A549 (cell line): ENCODE results near the gene TNFRSF19. TPM values are rescaled to one million over a fixed set of nuclear protein-coding genes. Genes with fewer than 3 reads are reported as not detected.

Experiments
- ATAC-seq, 2 experiments: fragments of 200-7000 bp in 1 of 2; fragments of >200 bp in 1 of 2; cut with Nextera tagmentation in 1 of 2; cut with Tn5 transposase in 1 of 2; 3 replicates each; pipeline versions ENCODE4 v1.8.0 to v1.9.1; 2018 to 2020; ENCODE audit warnings: mild to moderate bottlenecking in 1 of 2, moderate library complexity in 1 of 2
- CTCF ChIA-PET: fragments of 300-600 bp; sonication (Branson Sonifier 250); formaldehyde crosslinking; extraction: SDS; loops from one replicate; lab custom pipeline; 2021; ENCODE audit warnings: antibody characterized with exemption, inconsistent platforms; lab: Yijun Ruan, JAX
- POLR2A ChIA-PET: fragments of 350-600 bp; formaldehyde crosslinking; extraction: SDS; loops from one replicate; lab custom pipeline; 2021; ENCODE audit warnings: antibody characterized with exemption, inconsistent platforms; lab: Yijun Ruan, JAX
- DNase-seq, 2 experiments: peaks; one replicate each; pipeline versions ENCODE4 v3.0.0 to v3.0.0-alpha.2; 2011 to 2016; ENCODE audit warnings: low read depth in 1 of 2, low spot score in 1 of 2
- FAIRE-seq: peaks from 2 replicates; lab custom pipeline; 2011; peaks lifted over from hg19 to GRCh38; lab: Jason Lieb, UNC
- H3K27ac ChIP-seq, 2 experiments: fragments of >200 bp; sonication (Bioruptor Twin); formaldehyde crosslinking; 3 replicates each; pipeline ENCODE4 v1.5.1; 2016 to 2017
- H3K4me1 ChIP-seq: fragments of >200 bp; sonication (Bioruptor Twin); formaldehyde crosslinking; 3 replicates; pipeline ENCODE4 v1.6.1; 2016
- H3K4me2 ChIP-seq: fragments of >200 bp; sonication (Bioruptor Twin); formaldehyde crosslinking; 3 replicates; pipeline ENCODE4 v1.6.1; 2016
- H3K4me3 ChIP-seq: fragments of >200 bp; sonication (Bioruptor Twin); formaldehyde crosslinking; 3 replicates; pipeline ENCODE4 v1.5.1; 2016
- H3K9me3 ChIP-seq: fragments of >200 bp; sonication (Bioruptor Twin); formaldehyde crosslinking; 3 replicates; pipeline ENCODE4 v1.6.1; 2016
- BHLHE40 ChIP-seq: IDR thresholded peaks from 2 replicates; pipeline ENCODE4 v1.6.1; 2012; ENCODE audit warnings: low read depth, low read length, inconsistent platforms
- CBX2 ChIP-seq: fragments of 200-600 bp; sonication (generic); IDR thresholded peaks from 2 replicates; pipeline ENCODE4 v1.6.1; 2016; ENCODE audit warnings: low read depth, mild to moderate bottlenecking, borderline replicate concordance
- CBX8 ChIP-seq: fragments of 200-600 bp; sonication (generic); IDR thresholded peaks from 2 replicates; pipeline ENCODE4 v1.6.1; 2016
- CHD4 ChIP-seq: fragments of 200-600 bp; sonication (generic); IDR thresholded peaks from 2 replicates; pipeline ENCODE4 v1.6.1; 2016; ENCODE audit warnings: antibody characterized with exemption, mild to moderate bottlenecking, borderline replicate concordance
- EHF ChIP-seq: fragments of 250-450 bp; sonication (Bioruptor Pico); IDR thresholded peaks from 2 replicates; pipeline ENCODE4 v1.5.0; 2020; ENCODE audit warnings: mild to moderate bottlenecking
- EHMT2 ChIP-seq: fragments of 200-600 bp; sonication (generic); IDR thresholded peaks from 2 replicates; pipeline ENCODE4 v1.6.1; 2016; ENCODE audit warnings: antibody characterized with exemption, low read depth, mild to moderate bottlenecking, moderate library complexity
- ELK1 ChIP-seq: fragments of 150-350 bp; IDR thresholded peaks from 2 replicates; pipeline ENCODE4 v1.6.1; 2014; ENCODE audit warnings: low read depth, mild to moderate bottlenecking, low read length
- ESRRA ChIP-seq: fragments of 150-350 bp; IDR thresholded peaks from 2 replicates; pipeline ENCODE4 v1.6.1; 2014; ENCODE audit warnings: mild to moderate bottlenecking, low read length, borderline replicate concordance
- HEYL ChIP-seq: fragments of 250-450 bp; sonication (Bioruptor Pico); IDR thresholded peaks from 2 replicates; pipeline ENCODE4 v1.8.0; 2021; ENCODE audit warnings: mild to moderate bottlenecking, moderate library complexity
- HOXB5 ChIP-seq: fragments of 250-450 bp; sonication (Bioruptor Pico); IDR thresholded peaks from 2 replicates; pipeline ENCODE4 v1.5.0; 2020; ENCODE audit warnings: mild to moderate bottlenecking, moderate library complexity
- JUN ChIP-seq, 2 experiments: fragments of >200 bp; sonication (Bioruptor Twin); formaldehyde crosslinking; IDR thresholded peaks; 2 replicates in 1 of 2; 3 replicates in 1 of 2; pipeline ENCODE4 v1.6.1; 2016 to 2017
- KDM5A ChIP-seq: fragments of 200-600 bp; sonication (generic); IDR thresholded peaks from 2 replicates; pipeline ENCODE4 v1.6.1; 2016; ENCODE audit warnings: antibody characterized with exemption, mild to moderate bottlenecking
- MAZ ChIP-seq: fragments of 150-350 bp; IDR thresholded peaks from 2 replicates; pipeline ENCODE4 v1.6.1; 2014; ENCODE audit warnings: antibody characterized with exemption, low read depth, low read length, borderline replicate concordance
- NPAS2 ChIP-seq: fragments of 250-450 bp; sonication (Bioruptor Pico); IDR thresholded peaks from 2 replicates; pipeline ENCODE4 v1.8.0; 2022; ENCODE audit warnings: mild to moderate bottlenecking, moderate library complexity, borderline replicate concordance
- PBX3 ChIP-seq: IDR thresholded peaks from 2 replicates; pipeline ENCODE4 v1.6.1; 2012
- RARB ChIP-seq: fragments of 250-450 bp; sonication (Bioruptor Pico); IDR thresholded peaks from 2 replicates; pipeline ENCODE4 v1.8.0; 2021; ENCODE audit warnings: mild to moderate bottlenecking, moderate library complexity
- REST ChIP-seq: fragments of 200-600 bp; sonication (generic); IDR thresholded peaks from 2 replicates; pipeline ENCODE4 v1.6.1; 2016; ENCODE audit warnings: antibody characterized with exemption, mild to moderate bottlenecking, moderate library complexity
- RNF2 ChIP-seq: fragments of 200-600 bp; sonication (generic); IDR thresholded peaks from 2 replicates; pipeline ENCODE4 v1.6.1; 2016; ENCODE audit warnings: low read depth, mild to moderate bottlenecking, antibody characterized with exemption, moderate library complexity, borderline replicate concordance
- SMC3 ChIP-seq: fragments of >200 bp; sonication (Bioruptor Twin); formaldehyde crosslinking; IDR thresholded peaks from 3 replicates; pipeline ENCODE4 v1.6.1; 2018; ENCODE audit warnings: inconsistent platforms
- SREBF2 ChIP-seq: fragments of 450-650 bp; IDR thresholded peaks from 2 replicates; pipeline ENCODE4 v1.6.1; 2014; ENCODE audit warnings: mild to moderate bottlenecking, moderate library complexity
- TP53 ChIP-seq: fragments of 250-450 bp; sonication (Bioruptor Pico); IDR thresholded peaks from 2 replicates; pipeline ENCODE4 v1.5.0; 2021; ENCODE audit warnings: mild to moderate bottlenecking, moderate library complexity
- ZC3H11A ChIP-seq: fragments of 450-650 bp; IDR thresholded peaks from 2 replicates; pipeline ENCODE4 v1.6.1; 2014; ENCODE audit warnings: antibody characterized with exemption, mild to moderate bottlenecking
- ZSCAN20 ChIP-seq: fragments of 250-450 bp; sonication (Bioruptor Pico); IDR thresholded peaks from 2 replicates; pipeline ENCODE4 v1.8.0; 2022; ENCODE audit warnings: mild to moderate bottlenecking, moderate library complexity
- WGBS: methylation state at CpG from one replicate; pipeline ENCODE4 v1.1.6; 2017; ENCODE audit errors: missing lambda C conversion rate; 5-methylcytosine and 5-hydroxymethylcytosine counted together
- polyA plus RNA-seq, 4 experiments: library from polyadenylated mRNA; depleted of rRNA in 3 of 4; stranded (reverse); fragments of >200 nt; fragmentation: RNase III in 1 of 4; extraction: RNeasy Plus Mini Kit Qiagen cat#74134 plus additional on column Dnase treatment in 1 of 4; gene quantifications; 2 replicates in 3 of 4; 3 replicates in 1 of 4; pipeline ENCODE4 v1.2.3, GENCODE V29; 2011 to 2017

The TNFRSF19 gene
- polyA plus RNA-seq, 2 of the 4 experiments (the other 2 are of a cell fraction) = 1.2 to 1.9 TPM

DNA sequence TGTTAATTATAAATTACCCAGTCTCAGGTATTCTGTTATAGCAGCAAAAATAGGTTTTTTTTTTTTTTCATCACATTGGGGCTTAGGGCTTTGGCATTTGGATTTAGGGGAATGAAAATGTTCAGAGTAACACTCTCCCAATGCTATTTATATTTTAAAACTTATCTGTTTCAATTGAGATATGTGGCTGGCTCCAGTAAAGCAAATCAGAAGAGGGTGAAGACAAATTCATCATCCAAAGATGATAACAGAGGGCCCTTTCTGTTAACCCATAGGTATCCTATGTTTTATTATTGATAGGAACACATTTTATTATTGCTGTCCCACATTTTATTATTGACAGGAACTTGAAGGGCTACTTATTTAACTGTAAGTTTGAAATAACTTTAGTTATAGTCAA lies 20.5 kb upstream of the TNFRSF19 start:
- peaks cover 3% of the 10 kb centered on the region; the same call in 1 of the 3 replicates for H3K4me1 ChIP-seq
- POLR2A ChIA-PET = no interaction called here
- CTCF ChIA-PET = no interaction called here

DNA sequence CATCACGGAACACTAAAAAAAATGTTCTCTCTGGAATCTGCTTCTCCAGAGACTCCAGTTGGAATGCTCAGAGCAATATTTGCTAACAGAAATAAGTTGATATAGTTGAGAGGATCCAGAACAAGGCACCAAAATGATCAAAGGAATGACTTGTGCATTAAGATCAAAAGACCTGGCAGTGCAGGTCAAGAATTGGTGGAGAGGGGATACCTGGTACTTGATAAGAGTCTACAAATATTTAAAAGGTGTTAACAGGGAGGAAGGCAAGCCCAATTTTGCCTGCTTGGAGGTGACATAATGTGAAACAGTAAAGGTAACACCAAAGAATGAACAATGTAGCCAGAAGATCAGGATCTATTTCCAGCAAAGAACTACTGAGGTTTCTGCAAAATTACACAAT lies 20.0 kb upstream of the TNFRSF19 start:
- ChIA-PET CTCF (no interaction called here), POLR2A (no interaction called here)
- ATAC-seq = no peak
- H3K4me2 ChIP-seq = no peak overlapping the region
- DNase-seq = no peak
- H3K9me3 ChIP-seq = no peaks in the 10 kb centered on the region
- no peak overlapping the region for H3K4me3 ChIP-seq
- FAIRE-seq = no peak
- no peak overlapping the region for H3K27ac ChIP-seq
- 96% methylated on average over 1 of the region's 1 CpG for WGBS
- no peak for TF ChIP-seq EHMT2
- peaks cover 3% of the 10 kb centered on the region; the same call in 1 of the 3 replicates for H3K4me1 ChIP-seq

More for the DNA sequence above, 20.5 kb upstream of the TNFRSF19 start:
- TF ChIP-seq ELK1 (no peak), CBX2 (no peak), TP53 (no peak)
- TF ChIP-seq, all 56 proteins: peak for 0
- H3K27ac ChIP-seq = no peak overlapping the region
- DNase-seq (no peak), FAIRE-seq (no peak), ATAC-seq (no peak)
- no peak overlapping the region for H3K4me2 ChIP-seq
- H3K9me3 ChIP-seq = no peaks in the 10 kb centered on the region
- no peak overlapping the region for H3K4me3 ChIP-seq

GRCh38 chr13:23551213-23552008 lies 18.8 kb upstream of the TNFRSF19 start:
- H3K9me3 ChIP-seq = no peaks in the 10 kb centered on the region
- WGBS = 67% methylated on average over 4 of the region's 4 CpGs
- H3K4me1 ChIP-seq = peaks cover 3% of the 10 kb centered on the region; the same call in 1 of the 3 replicates
- ChIA-PET CTCF (no interaction called here), POLR2A (no interaction called here)
- no peak for FAIRE-seq
- H3K4me3 ChIP-seq = no peak overlapping the region
- DNase-seq = no peak
- no peak for ATAC-seq
- H3K27ac ChIP-seq = no peak overlapping the region
- no peak for TF ChIP-seq HOXB5 (CRISPR knock-in tag)
- no peak for TF ChIP-seq RNF2
- no peak for TF ChIP-seq ZC3H11A
- no peak for TF ChIP-seq ELK1
- TF ChIP-seq PBX3 = no peak
- TF ChIP-seq HEYL (CRISPR knock-in tag) = no peak
- TF ChIP-seq ZSCAN20 = no peak
- TF ChIP-seq NPAS2 (CRISPR knock-in tag) = no peak
- no peak for TF ChIP-seq EHF (CRISPR knock-in tag)
- TF ChIP-seq CHD4 = no peak
- TF ChIP-seq CBX8 = no peak
- no peak for TF ChIP-seq BHLHE40
- H3K4me2 ChIP-seq = no peak overlapping the region

GRCh38 chr13:23552171-23552570 lies 18.0 kb upstream of the TNFRSF19 start:
- H3K9me3 ChIP-seq = no peaks in the 10 kb centered on the region
- H3K4me3 ChIP-seq = no peak overlapping the region
- FAIRE-seq (no peak), DNase-seq (no peak), ATAC-seq (no peak)
- POLR2A ChIA-PET = no interaction called here
- 44% methylated on average over 1 of the region's 1 CpG for WGBS
- H3K4me2 ChIP-seq = no peak overlapping the region
- CTCF ChIA-PET = no interaction called here
- H3K4me1 ChIP-seq = peaks cover 3% of the 10 kb centered on the region; the same call in 1 of the 3 replicates
- no peak overlapping the region for H3K27ac ChIP-seq
- TF ChIP-seq SREBF2 (no peak), RARB (CRISPR knock-in tag) (no peak), EHMT2 (no peak), SMC3 (no peak), KDM5A (no peak), CBX2 (no peak), JUN (IDR thresholded peaks at IDR 0.05) (no peak), CHD4 (no peak), RNF2 (no peak), ESRRA (no peak), MAZ (no peak), REST (no peak)
